Measurements from ENCODE around the gene PRXL2A.

PRXL2A gene

DNA sequence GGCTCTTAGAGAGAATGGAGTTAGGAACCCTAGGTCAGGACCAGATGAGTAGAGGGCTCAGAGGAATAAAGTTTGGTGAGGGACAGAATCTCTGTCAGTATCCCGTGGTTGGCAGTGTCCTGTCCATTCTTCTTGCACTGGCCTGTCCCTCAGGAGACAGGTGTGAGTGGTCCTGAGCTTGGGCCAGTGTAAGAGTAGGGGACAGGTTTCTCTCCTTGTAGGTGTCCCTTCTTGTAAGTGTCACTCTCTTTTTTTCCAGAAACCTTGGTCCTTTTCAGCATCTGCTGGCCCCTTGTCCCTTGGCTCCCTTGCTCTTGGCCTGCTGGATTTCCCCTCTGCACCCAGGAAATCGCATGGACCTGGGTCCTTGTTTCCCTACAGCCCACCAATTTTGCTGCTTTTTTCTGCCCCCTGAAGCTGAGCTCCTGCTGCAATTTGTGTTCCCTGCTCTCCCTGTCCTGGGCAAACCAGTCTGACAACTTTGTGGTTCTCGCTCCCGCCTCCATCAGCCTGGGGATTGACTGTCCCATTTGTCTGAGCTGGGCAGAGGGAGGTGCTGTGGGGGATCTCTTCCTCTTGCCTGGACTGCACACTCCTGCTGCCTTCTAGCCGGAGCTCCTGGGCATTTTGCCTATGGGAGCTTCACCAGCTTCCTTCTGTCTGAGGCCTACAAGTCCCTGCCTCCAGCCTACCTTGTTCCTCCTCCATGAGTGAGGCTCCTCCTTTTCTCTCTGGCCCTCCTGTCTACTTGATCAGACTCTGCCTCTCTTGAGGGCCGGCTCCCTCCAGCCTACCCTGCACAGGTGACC lies 52.3 kb downstream of the PRXL2A start:
- DNase-seq (ENCODE audit: low spot score): peak; percentile 90
- peaks cover 83% of the 10 kb centered on the region for H3K4me1 ChIP-seq (ENCODE audit: insufficient read depth, poor library complexity, severe bottlenecking)

DNA sequence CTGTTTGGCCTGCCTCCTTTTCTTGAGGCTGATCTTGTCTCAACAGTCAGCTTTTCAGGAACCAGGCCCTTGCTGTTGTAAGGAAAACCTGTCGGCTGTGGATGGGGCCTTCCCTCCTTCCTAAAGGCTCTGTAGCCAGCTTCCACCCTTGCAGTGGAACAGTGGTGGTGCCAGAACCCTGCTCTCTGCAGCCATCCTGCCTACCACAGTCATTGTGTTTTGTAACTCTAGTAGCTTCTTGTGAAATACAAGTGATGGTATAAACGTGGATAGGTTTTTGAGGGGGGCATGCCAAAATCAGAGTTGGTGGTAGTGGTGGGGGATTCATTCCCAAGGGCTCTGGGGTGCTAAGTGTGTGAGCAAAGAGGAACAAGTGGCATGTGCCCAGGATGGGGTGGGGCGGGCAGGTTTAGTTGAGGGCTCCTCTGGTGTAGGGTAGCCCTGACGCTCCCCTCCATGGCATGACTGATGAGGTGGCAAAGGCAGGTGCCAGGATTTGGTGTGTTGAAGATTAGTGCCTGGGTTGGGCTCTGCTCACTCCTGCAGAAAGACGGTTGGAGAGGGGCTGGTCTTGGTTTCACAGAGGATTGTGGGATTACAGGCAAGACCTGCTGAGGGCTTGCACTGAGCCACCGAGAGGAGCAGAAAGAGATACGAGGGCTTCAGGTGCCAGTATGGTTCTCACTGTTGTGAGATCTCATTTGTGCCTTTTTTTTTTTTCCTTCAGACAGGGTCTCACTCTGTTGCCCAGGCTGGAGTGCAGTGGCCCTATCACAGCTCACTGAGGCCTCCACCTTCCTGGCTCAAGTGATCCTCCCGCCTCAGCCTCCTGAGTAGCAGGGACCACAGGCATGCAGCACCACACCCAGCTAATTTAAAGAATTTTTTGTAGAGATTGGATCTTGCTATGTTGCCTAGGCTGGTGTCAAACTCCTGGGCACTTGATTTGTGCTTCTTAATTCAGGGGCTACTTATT lies 53.1 kb downstream of the PRXL2A start:
- Histone ChIP-seq H3K36me3 (ENCODE audit: low read depth) (peaks cover 11% of the 10 kb centered on the region), H3K9me3 (ENCODE audit: severe bottlenecking) (no peaks in the 10 kb centered on the region), H3K4me1 (ENCODE audit: insufficient read depth, poor library complexity, severe bottlenecking) (peaks cover 89% of the 10 kb centered on the region), H3K27ac (ENCODE audit: poor library complexity, severe bottlenecking) (peak overlapping the region; percentile 100), H3K4me3 (ENCODE audit: severe bottlenecking) (no peak overlapping the region), H3K27me3 (ENCODE audit: insufficient read depth, poor library complexity, severe bottlenecking) (no peaks in the 10 kb centered on the region)
- ATAC-seq (ENCODE audit: low read depth) (peak; percentile 8; the same call in 2 of the 3 replicates), DNase-seq (ENCODE audit: low spot score) (no peak)
- TF ChIP-seq, protein P1, sequence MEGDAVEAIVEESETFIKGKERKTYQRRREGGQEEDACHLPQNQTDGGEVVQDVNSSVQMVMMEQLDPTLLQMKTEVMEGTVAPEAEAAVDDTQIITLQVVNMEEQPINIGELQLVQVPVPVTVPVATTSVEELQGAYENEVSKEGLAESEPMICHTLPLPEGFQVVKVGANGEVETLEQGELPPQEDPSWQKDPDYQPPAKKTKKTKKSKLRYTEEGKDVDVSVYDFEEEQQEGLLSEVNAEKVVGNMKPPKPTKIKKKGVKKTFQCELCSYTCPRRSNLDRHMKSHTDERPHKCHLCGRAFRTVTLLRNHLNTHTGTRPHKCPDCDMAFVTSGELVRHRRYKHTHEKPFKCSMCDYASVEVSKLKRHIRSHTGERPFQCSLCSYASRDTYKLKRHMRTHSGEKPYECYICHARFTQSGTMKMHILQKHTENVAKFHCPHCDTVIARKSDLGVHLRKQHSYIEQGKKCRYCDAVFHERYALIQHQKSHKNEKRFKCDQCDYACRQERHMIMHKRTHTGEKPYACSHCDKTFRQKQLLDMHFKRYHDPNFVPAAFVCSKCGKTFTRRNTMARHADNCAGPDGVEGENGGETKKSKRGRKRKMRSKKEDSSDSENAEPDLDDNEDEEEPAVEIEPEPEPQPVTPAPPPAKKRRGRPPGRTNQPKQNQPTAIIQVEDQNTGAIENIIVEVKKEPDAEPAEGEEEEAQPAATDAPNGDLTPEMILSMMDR (IDR thresholded peaks at IDR 0.05; ENCODE audit: poor library complexity, severe bottlenecking): no peak

More for the DNA sequence above, 52.3 kb downstream of the PRXL2A start:
- Histone ChIP-seq H3K27ac (ENCODE audit: poor library complexity, severe bottlenecking) (peak overlapping the region; percentile 100), H3K27me3 (ENCODE audit: insufficient read depth, poor library complexity, severe bottlenecking) (no peaks in the 10 kb centered on the region), H3K4me3 (ENCODE audit: severe bottlenecking) (no peak overlapping the region), H3K36me3 (ENCODE audit: low read depth) (peaks cover 11% of the 10 kb centered on the region), H3K9me3 (ENCODE audit: severe bottlenecking) (no peaks in the 10 kb centered on the region)
- peak; percentile 76 for ATAC-seq (ENCODE audit: low read depth)
- TF ChIP-seq, protein P1 (IDR thresholded peaks at IDR 0.05; ENCODE audit: poor library complexity, severe bottlenecking): peak; percentile 20

DNA sequence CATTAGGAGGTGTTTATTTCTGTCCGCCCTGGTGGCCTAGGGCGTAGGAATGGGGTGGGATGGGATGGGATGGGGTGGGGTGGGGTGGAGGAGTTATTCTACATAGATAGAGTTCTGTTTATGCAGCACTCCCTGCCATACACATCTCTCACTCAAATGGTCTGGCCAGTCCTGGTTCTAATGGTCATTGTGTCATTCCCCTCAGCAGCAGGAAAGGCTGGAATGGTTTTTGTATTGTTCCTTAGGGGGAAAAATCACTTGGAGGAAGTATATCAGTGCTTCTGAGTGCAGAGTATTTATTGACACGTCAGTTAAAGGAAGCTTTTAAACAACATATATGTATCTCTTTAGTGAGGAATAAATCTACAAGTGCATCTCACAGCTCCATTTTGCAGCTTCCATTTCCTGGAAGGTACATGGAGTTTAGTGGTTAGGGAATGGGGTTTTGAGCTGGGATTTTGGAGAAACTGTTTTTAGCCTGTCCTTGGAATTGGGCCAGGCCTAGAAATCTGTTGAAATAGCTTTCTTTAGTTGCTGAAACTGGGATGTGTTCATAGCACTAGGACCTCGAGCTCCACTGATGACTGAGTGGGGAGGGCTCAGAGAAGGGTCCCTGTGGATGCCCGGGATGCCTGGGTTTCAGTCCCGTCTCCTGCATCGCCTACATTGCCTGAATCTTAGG lies 54.1 kb downstream of the PRXL2A start:
- Histone ChIP-seq H3K4me1 (ENCODE audit: insufficient read depth, poor library complexity, severe bottlenecking) (peaks cover 89% of the 10 kb centered on the region), H3K36me3 (ENCODE audit: low read depth) (peaks cover 9% of the 10 kb centered on the region), H3K27me3 (ENCODE audit: insufficient read depth, poor library complexity, severe bottlenecking) (no peaks in the 10 kb centered on the region), H3K27ac (ENCODE audit: poor library complexity, severe bottlenecking) (peak overlapping the region; percentile 100), H3K9me3 (ENCODE audit: severe bottlenecking) (no peaks in the 10 kb centered on the region), H3K4me3 (ENCODE audit: severe bottlenecking) (no peak overlapping the region)
- TF ChIP-seq, protein P1 (IDR thresholded peaks at IDR 0.05; ENCODE audit: poor library complexity, severe bottlenecking): no peak
- ATAC-seq (ENCODE audit: low read depth) (no peak), DNase-seq (ENCODE audit: low spot score) (no peak)

DNA sequence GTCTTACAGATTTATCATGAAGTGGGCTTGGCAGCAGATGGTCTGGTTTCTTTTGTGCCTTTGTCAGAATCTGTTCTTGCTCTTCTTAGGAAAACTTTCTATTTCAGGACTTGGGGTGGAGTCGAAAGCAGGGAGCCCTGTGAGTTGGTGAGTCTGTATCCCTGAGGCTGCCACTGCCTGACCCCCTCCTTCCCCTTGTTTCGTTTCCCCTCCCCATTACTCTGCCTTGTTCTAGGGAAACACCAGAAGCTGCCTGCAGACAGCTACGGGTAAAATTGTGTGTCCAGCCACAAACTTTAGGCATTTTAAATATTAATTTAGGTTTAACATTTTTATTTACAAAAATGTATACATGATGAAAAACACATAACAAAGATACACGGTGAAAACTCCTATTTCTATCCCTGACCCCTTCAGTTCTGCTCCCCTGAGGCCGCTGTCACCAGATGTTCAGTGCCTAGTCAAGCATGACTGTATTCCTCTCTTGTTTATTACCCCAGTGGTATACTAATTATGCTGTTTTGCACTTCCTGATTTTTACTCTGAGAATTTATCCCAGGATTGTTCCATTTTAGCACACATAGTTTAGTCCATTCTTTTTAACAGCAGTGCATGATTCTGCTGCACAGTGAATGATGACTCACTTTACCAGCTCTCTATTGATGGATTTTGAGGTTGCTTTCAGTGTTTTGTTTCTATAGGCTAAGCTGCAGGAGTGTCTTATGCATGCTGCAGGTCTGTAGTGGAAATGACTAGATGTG lies 54.8 kb downstream of the PRXL2A start:
- H3K27me3 ChIP-seq (ENCODE audit: insufficient read depth, poor library complexity, severe bottlenecking): no peaks in the 10 kb centered on the region
- H3K4me3 ChIP-seq (ENCODE audit: severe bottlenecking): no peak overlapping the region
- ATAC-seq (ENCODE audit: low read depth) (no peak), DNase-seq (ENCODE audit: low spot score) (no peak)
- H3K27ac ChIP-seq (ENCODE audit: poor library complexity, severe bottlenecking): peak overlapping the region; percentile 100
- peaks cover 9% of the 10 kb centered on the region for H3K36me3 ChIP-seq (ENCODE audit: low read depth)
- TF ChIP-seq, protein P1 (IDR thresholded peaks at IDR 0.05; ENCODE audit: poor library complexity, severe bottlenecking): no peak
- H3K4me1 ChIP-seq (ENCODE audit: insufficient read depth, poor library complexity, severe bottlenecking): peaks cover 91% of the 10 kb centered on the region
- no peaks in the 10 kb centered on the region for H3K9me3 ChIP-seq (ENCODE audit: severe bottlenecking)
